GM23338 (cell line): ENCODE measurements around the gene LOXL1. TPM values are rescaled to one million over a fixed set of nuclear protein-coding genes. Genes with fewer than 3 reads are reported as not detected.

Experiments
- ATAC-seq: fragments of 200-7000 bp; cut with Tn5 transposase; 3 replicates; pipeline ENCODE4 v1.9.1; 2020
- DNase-seq: peaks from one replicate; pipeline ENCODE4 v3.0.0-alpha.2; 2015; ENCODE audit warnings: low spot score
- H2AFZ ChIP-seq: fragments of 200-600 bp; sonication (generic); 2 replicates; pipeline ENCODE4 v1.8.0; 2016; ENCODE audit warnings: antibody characterized with exemption, mild to moderate bottlenecking, moderate library complexity
- H3F3A ChIP-seq: fragments of 200-600 bp; sonication (generic); replicated peaks from 2 replicates; pipeline ENCODE4 v1.8.0; 2017; ENCODE audit warnings: antibody characterized with exemption, mixed run types, low read depth
- H3K27ac ChIP-seq: fragments of 200-600 bp; sonication (generic); 2 replicates; pipeline ENCODE4 v1.6.1; 2016; ENCODE audit warnings: low read depth
- H3K27me3 ChIP-seq: fragments of 200-600 bp; sonication (generic); 2 replicates; pipeline ENCODE4 v1.8.0; 2016; ENCODE audit warnings: mild to moderate bottlenecking, mixed run types, moderate library complexity; ENCODE audit not compliant: insufficient read depth
- H3K36me3 ChIP-seq: fragments of 200-600 bp; sonication (generic); 2 replicates; pipeline ENCODE4 v1.8.0; 2016; ENCODE audit warnings: mild to moderate bottlenecking; ENCODE audit not compliant: insufficient read depth
- H3K4me1 ChIP-seq: fragments of 200-600 bp; sonication (generic); 2 replicates; pipeline ENCODE4 v1.8.0; 2016; ENCODE audit warnings: mild to moderate bottlenecking, moderate library complexity; ENCODE audit not compliant: insufficient read depth
- H3K4me2 ChIP-seq: fragments of 200-600 bp; sonication (generic); 2 replicates; pipeline ENCODE4 v1.7.1; 2017; ENCODE audit warnings: mixed run types
- H3K4me3 ChIP-seq: fragments of 200-600 bp; sonication (generic); 2 replicates; pipeline ENCODE4 v1.6.1; 2016; ENCODE audit warnings: mixed run types
- H3K79me2 ChIP-seq: fragments of 200-600 bp; sonication (generic); replicated peaks from 2 replicates; pipeline ENCODE4 v1.8.0; 2017; ENCODE audit warnings: mild to moderate bottlenecking; ENCODE audit not compliant: insufficient read depth
- H3K9me2 ChIP-seq: fragments of 200-600 bp; sonication (generic); 2 replicates; pipeline ENCODE4 v1.8.0; 2017; ENCODE audit not compliant: insufficient read depth
- H4K20me1 ChIP-seq: fragments of 200-600 bp; sonication (generic); replicated peaks from 2 replicates; pipeline ENCODE4 v1.8.0; 2017; ENCODE audit warnings: mild to moderate bottlenecking; ENCODE audit not compliant: insufficient read depth
- H3K27ac Mint-ChIP-seq: 2 replicates; pipeline ENCODE4 v1.8.0; 2020; ENCODE audit warnings: inconsistent platforms, mild to moderate bottlenecking, moderate library complexity, mixed read lengths
- H3K27me3 Mint-ChIP-seq: 3 replicates; pipeline ENCODE4 v1.8.0; 2022; ENCODE audit warnings: low read depth, mild to moderate bottlenecking, moderate library complexity, mixed read lengths, inconsistent platforms; ENCODE audit not compliant: insufficient read depth, poor library complexity
- H3K36me3 Mint-ChIP-seq: 3 replicates; pipeline ENCODE4 v1.8.0; 2021; ENCODE audit warnings: low read depth, mild to moderate bottlenecking, inconsistent platforms, moderate library complexity, mixed read lengths
- H3K4me1 Mint-ChIP-seq: 3 replicates; pipeline ENCODE4 v1.8.0; 2020; ENCODE audit warnings: mild to moderate bottlenecking, inconsistent platforms, mixed read lengths
- H3K4me3 Mint-ChIP-seq: 3 replicates; pipeline ENCODE4 v1.8.0; 2021; ENCODE audit warnings: moderate library complexity, mild to moderate bottlenecking, inconsistent platforms, mixed read lengths
- H3K9me3 Mint-ChIP-seq: 3 replicates; pipeline ENCODE4 v1.8.0; 2020; ENCODE audit warnings: moderate library complexity, mild to moderate bottlenecking, inconsistent platforms, mixed read lengths
- EZH2 ChIP-seq: fragments of 200-600 bp; sonication (generic); IDR thresholded peaks from one replicate; pipeline ENCODE4 v1.8.0; 2017; ENCODE audit warnings: antibody characterized with exemption, mild to moderate bottlenecking, low read depth; ENCODE audit not compliant: unreplicated experiment
- EZH2phosphoT487 ChIP-seq: fragments of 200-600 bp; sonication (generic); IDR thresholded peaks from one replicate; pipeline ENCODE4 v1.8.1; 2018; ENCODE audit warnings: antibody characterized with exemption; ENCODE audit not compliant: unreplicated experiment
- STAT1 ChIP-seq: IDR thresholded peaks from one replicate; pipeline ENCODE4 v1.6.1; 2016; ENCODE audit warnings: antibody characterized with exemption; ENCODE audit not compliant: unreplicated experiment
- ZNF462 ChIP-seq: fragments of 250-450 bp; sonication (Bioruptor Pico); IDR thresholded peaks from 2 replicates; pipeline ENCODE4 v1.5.0; 2020; ENCODE audit warnings: mild to moderate bottlenecking, moderate library complexity
- polyA plus RNA-seq: library from polyadenylated mRNA; unstranded; fragments of >200 nt; fragmentation: Nextera tagmentation; extraction: Ambion mirVana; gene quantifications from 2 replicates; pipeline ENCODE4 v1.2.1, GENCODE V29; 2016
- total RNA-seq: library from RNA; depleted of rRNA; stranded (reverse); fragments of >200 nt; shearing (Covaris generic); gene quantifications from 2 replicates; pipeline ENCODE4 v1.2.3, GENCODE V29; 2014
- TF ChIP-seq, protein P1 (sequence below): IDR thresholded peaks from 2 replicates; pipeline ENCODE4 v1.6.1; 2016; ENCODE audit warnings: antibody characterized with exemption
- TF ChIP-seq, protein P2 (sequence below), 2 experiments: fragments of 200-600 bp in 1 of 2; sonication (generic) in 1 of 2; conservative IDR thresholded peaks; 2 replicates each; pipeline versions ENCODE4 v1.5.1 to v1.6.1; 2016 to 2017; ENCODE audit warnings: antibody characterized with exemption in 2 of 2, low read depth in 2 of 2, mild to moderate bottlenecking in 2 of 2, moderate library complexity in 1 of 2

Gene LOXL1
- total and polyA plus RNA-seq, 2 experiments from 2014 or later = 6.9 to 10.8 TPM

DNA sequence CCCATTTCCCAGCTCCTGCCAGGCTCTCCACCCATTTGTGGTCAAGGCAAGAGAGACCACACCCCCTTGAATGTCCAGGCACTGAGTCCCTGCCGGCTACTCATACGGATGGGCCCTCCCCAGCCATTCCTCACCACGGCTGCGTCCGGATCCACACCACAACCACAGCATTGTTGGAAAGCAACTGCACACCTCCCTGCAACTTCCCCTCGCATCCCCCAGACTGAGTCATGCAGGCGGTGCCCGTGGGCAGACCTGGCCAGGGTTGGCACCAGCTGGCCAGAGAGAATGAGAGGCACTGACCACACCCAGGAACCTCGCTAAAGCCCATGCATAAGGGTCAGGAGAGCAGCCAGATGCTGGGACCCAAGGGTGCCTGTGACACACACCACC is 30.5 kb downstream of the LOXL1 start:
- no peaks in the 10 kb centered on the region for H3K36me3 Mint-ChIP-seq
- H3K27me3 Mint-ChIP-seq = peaks cover 12% of the 10 kb centered on the region
- no peak overlapping the region for H3K27ac Mint-ChIP-seq
- H3K4me3 Mint-ChIP-seq = no peak overlapping the region
- TF ChIP-seq EZH2phosphoT487 (no peak), ZNF462 (no peak), STAT1 (no peak), EZH2 (no peak)
- TF ChIP-seq, protein P1, sequence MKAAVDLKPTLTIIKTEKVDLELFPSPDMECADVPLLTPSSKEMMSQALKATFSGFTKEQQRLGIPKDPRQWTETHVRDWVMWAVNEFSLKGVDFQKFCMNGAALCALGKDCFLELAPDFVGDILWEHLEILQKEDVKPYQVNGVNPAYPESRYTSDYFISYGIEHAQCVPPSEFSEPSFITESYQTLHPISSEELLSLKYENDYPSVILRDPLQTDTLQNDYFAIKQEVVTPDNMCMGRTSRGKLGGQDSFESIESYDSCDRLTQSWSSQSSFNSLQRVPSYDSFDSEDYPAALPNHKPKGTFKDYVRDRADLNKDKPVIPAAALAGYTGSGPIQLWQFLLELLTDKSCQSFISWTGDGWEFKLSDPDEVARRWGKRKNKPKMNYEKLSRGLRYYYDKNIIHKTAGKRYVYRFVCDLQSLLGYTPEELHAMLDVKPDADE = no peak
- TF ChIP-seq, protein P2, sequence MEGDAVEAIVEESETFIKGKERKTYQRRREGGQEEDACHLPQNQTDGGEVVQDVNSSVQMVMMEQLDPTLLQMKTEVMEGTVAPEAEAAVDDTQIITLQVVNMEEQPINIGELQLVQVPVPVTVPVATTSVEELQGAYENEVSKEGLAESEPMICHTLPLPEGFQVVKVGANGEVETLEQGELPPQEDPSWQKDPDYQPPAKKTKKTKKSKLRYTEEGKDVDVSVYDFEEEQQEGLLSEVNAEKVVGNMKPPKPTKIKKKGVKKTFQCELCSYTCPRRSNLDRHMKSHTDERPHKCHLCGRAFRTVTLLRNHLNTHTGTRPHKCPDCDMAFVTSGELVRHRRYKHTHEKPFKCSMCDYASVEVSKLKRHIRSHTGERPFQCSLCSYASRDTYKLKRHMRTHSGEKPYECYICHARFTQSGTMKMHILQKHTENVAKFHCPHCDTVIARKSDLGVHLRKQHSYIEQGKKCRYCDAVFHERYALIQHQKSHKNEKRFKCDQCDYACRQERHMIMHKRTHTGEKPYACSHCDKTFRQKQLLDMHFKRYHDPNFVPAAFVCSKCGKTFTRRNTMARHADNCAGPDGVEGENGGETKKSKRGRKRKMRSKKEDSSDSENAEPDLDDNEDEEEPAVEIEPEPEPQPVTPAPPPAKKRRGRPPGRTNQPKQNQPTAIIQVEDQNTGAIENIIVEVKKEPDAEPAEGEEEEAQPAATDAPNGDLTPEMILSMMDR (conservative IDR thresholded peaks at IDR 0.05; ENCODE audit: low read depth in 2 of 2) = no peak
- no peaks in the 10 kb centered on the region for H3K36me3 ChIP-seq
- no peak overlapping the region for H3K4me3 ChIP-seq
- no peak overlapping the region for H3K27ac ChIP-seq
- H3K27me3 ChIP-seq = no peaks in the 10 kb centered on the region
- DNase-seq = no peak
- H3K4me2 ChIP-seq = no peak overlapping the region
- no peaks in the 10 kb centered on the region for H3K9me2 ChIP-seq
- H3F3A ChIP-seq = no peaks in the 10 kb centered on the region
- H4K20me1 ChIP-seq = no peaks in the 10 kb centered on the region
- no peak overlapping the region for H2AFZ ChIP-seq
- peaks cover 15% of the 10 kb centered on the region for H3K4me1 Mint-ChIP-seq
- no peak for ATAC-seq
- no peaks in the 10 kb centered on the region for H3K9me3 Mint-ChIP-seq
- H3K4me1 ChIP-seq = no peaks in the 10 kb centered on the region; the same call in 1 of the 2 replicates
- H3K79me2 ChIP-seq = no peaks in the 10 kb centered on the region
